K562 (cell line): Measurements from ENCODE around the gene RSBN1L. TPM values are rescaled to one million over a fixed set of nuclear protein-coding genes. Genes with fewer than 3 reads are reported as not detected.

Experiments
- BCLAF1 ChIP-seq, 2 experiments: fragments of 450-650 bp in 1 of 2; IDR thresholded peaks; 2 replicates each; pipeline ENCODE4 v1.6.1; 2011 to 2017; ENCODE audit warnings: low read depth in 2 of 2, antibody characterized with exemption in 1 of 2, borderline replicate concordance in 1 of 2, low read length in 1 of 2, mild to moderate bottlenecking in 1 of 2, mixed read lengths in 1 of 2; ENCODE audit not compliant: control insufficient read depth in 1 of 2
- BRD4 ChIP-seq: fragments of 200-600 bp; sonication (generic); IDR thresholded peaks from 2 replicates; pipeline ENCODE4 v1.6.1; 2017; ENCODE audit warnings: inconsistent platforms
- CHD1 ChIP-seq: fragments of 200-600 bp; sonication (generic); IDR thresholded peaks from one replicate; pipeline ENCODE4 v1.6.1; 2012; ENCODE audit warnings: mild to moderate bottlenecking, moderate library complexity, low read length, inconsistent platforms
- FOXA3 ChIP-seq, 2 experiments: fragments of 450-650 bp in 1 of 2; sonication (generic) in 1 of 2; formaldehyde crosslinking; IDR thresholded peaks in 1 of 2; conservative IDR thresholded peaks in 1 of 2; 2 replicates each; pipeline versions ENCODE4 v1.4.0 to v1.8.0; 2020 to 2022; ENCODE audit warnings: mild to moderate bottlenecking in 2 of 2, missing genetic modification reagents in 1 of 2
- RBBP5 ChIP-seq: fragments of 200-600 bp; sonication (generic); IDR thresholded peaks from 2 replicates; pipeline ENCODE4 v1.6.1; 2012; ENCODE audit warnings: borderline replicate concordance, mild to moderate bottlenecking, low read length, control low read depth, inconsistent platforms; ENCODE audit not compliant: insufficient read depth, poor library complexity, severe bottlenecking
- SNRNP70 ChIP-seq: fragments of 200-400 bp; formaldehyde crosslinking; optimal IDR thresholded peaks from 2 replicates; pipeline ENCODE3; 2017; ENCODE audit warnings: low read depth, low read length
- ZNF224 ChIP-seq: sonication (generic); formaldehyde crosslinking; IDR thresholded peaks from 2 replicates; pipeline ENCODE4 v1.8.0; 2022; ENCODE audit warnings: mild to moderate bottlenecking, missing genetic modification reagents
- ZNF354B ChIP-seq: fragments of 250-450 bp; sonication (Bioruptor Pico); IDR thresholded peaks from 2 replicates; pipeline ENCODE4 v1.4.0; 2020
- ZNF512 ChIP-seq: IDR thresholded peaks from 2 replicates; pipeline ENCODE4 v1.6.1; 2016; ENCODE audit warnings: missing genetic modification characterization, missing compliant biosample characterization
- ZNF699 ChIP-seq: fragments of 250-450 bp; sonication (Bioruptor Pico); IDR thresholded peaks from 2 replicates; pipeline ENCODE4 v1.8.0; 2021; ENCODE audit warnings: mild to moderate bottlenecking, moderate library complexity; ENCODE audit not compliant: insufficient replicate concordance
- polyA plus RNA-seq, 8 experiments: library from polyadenylated mRNA; depleted of rRNA in 4 of 8; stranded (reverse) in 5 of 8; unstranded in 3 of 8; fragments of >200 nt; fragmentation: Nextera tagmentation in 2 of 8; fragmentation: Illumina TruSeq in 1 of 8; extraction: Ambion mirVana in 2 of 8; extraction: Trizol in 1 of 8; gene quantifications; 2 replicates each; pipeline versions ENCODE4 v1.2.1 to v1.2.3, GENCODE V29; 2011 to 2014; ENCODE audit warnings: inconsistent platforms in 1 of 8, missing spikeins in 1 of 8
- total RNA-seq, 7 experiments: library from RNA; depleted of rRNA in 6 of 7; stranded (reverse); fragments of >200 nt in 6 of 7; fragmentation: Illumina TruSeq in 2 of 7; extraction: Trizol in 2 of 7; gene quantifications; 2 replicates each; pipeline versions ENCODE4 v1.2.1 to v1.2.3, GENCODE V29; 2011 to 2021; ENCODE audit warnings: low replicate concordance in 1 of 7
- TF ChIP-seq, protein P1 (sequence below), 2 experiments: IDR thresholded peaks; 2 replicates each; pipeline ENCODE4 v1.6.1; 2012; ENCODE audit warnings: improper control_type of control experiment in 2 of 2, low read depth in 2 of 2, low read length in 2 of 2, borderline replicate concordance in 1 of 2
- TF ChIP-seq, protein P2 (sequence below): fragments of 250-450 bp; sonication (Bioruptor Pico); IDR thresholded peaks from 2 replicates; pipeline ENCODE4 v1.5.0; 2021; ENCODE audit warnings: mild to moderate bottlenecking, moderate library complexity
- TF ChIP-seq, protein P3 (sequence below): sonication (generic); formaldehyde crosslinking; IDR thresholded peaks from 2 replicates; pipeline ENCODE4 v1.9.0; 2022; ENCODE audit warnings: mild to moderate bottlenecking, missing genetic modification reagents

The RSBN1L gene
- total and polyA plus RNA-seq, 9 of the 15 experiments (the other 6 are each of a cell fraction or from before 2014, with no cell fraction given) = 6.2 to 35.2 (median 20.1) TPM

DNA sequence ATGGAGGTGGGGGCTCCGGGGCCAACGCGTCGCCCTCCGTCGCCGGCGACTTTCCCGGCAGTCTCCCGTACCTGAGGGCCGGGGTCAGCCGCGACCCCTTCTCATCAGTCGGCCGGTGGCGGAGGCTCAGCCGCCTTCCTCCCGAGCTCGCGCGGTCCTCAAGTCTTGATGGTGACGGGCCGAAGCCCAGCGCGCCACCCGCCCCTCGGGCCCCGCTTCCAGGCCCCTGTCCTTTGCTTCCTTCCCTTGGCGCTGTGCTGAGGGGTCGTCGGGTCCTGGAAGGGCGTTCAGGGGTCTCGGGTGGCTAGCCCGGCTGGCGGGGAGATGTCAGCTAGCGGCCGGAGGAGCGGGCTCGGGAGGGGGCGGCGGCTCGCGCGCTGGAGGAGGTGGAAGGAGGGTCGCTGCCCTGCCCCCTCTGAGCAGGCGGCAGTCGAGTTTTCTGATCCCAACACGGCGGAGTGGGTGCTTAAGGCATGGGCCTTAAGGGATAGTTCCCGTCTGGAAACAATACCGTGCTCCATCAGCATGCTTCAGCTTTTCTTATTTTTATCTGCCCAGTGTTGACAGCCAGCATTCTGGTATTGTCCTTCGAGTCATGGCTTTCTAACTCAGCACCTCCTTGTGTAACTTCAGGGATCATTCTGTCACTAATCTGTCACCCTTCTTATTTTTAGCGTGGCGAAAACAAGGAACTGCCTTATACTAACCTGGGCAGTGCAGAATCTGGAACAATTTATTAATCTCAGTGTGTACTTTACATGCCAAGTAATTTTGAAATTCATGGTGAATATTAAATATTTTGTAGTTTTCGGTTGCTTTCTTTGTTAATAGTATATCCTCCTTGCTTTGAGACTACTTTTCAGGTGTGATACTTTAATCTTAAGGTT, 103.1 kb downstream of the RSBN1L start (continued):
- TF ChIP-seq BRD4 (0 out of 2 replicates have a peak, but pooled peaks have one; percentile 68), ZNF699 (CRISPR knock-in tag) (no peak), ZNF354B (CRISPR knock-in tag) (no peak), SNRNP70 (peak; percentile 39), ZNF512 (tag) (peak; percentile 57; the same call in 1 of the 2 replicates), RBBP5 (peak; percentile 88), CHD1 (peak; percentile 44), ZNF224 (CRISPR knock-in tag) (no peak), BCLAF1 (IDR thresholded peaks at IDR 0.05; ENCODE audit: borderline replicate concordance in 1 of 2, control insufficient read depth in 1 of 2, low read depth in 2 of 2, low read length in 1 of 2) (no peak), FOXA3 (CRISPR knock-in tag; conservative IDR thresholded peaks at IDR 0.05 in 1 of 2, IDR thresholded peaks at IDR 0.05 in 1 of 2) (peak in 1 of 2 experiments; percentile 18; a peak in 1 of 4 replicates)
- TF ChIP-seq, protein P1, sequence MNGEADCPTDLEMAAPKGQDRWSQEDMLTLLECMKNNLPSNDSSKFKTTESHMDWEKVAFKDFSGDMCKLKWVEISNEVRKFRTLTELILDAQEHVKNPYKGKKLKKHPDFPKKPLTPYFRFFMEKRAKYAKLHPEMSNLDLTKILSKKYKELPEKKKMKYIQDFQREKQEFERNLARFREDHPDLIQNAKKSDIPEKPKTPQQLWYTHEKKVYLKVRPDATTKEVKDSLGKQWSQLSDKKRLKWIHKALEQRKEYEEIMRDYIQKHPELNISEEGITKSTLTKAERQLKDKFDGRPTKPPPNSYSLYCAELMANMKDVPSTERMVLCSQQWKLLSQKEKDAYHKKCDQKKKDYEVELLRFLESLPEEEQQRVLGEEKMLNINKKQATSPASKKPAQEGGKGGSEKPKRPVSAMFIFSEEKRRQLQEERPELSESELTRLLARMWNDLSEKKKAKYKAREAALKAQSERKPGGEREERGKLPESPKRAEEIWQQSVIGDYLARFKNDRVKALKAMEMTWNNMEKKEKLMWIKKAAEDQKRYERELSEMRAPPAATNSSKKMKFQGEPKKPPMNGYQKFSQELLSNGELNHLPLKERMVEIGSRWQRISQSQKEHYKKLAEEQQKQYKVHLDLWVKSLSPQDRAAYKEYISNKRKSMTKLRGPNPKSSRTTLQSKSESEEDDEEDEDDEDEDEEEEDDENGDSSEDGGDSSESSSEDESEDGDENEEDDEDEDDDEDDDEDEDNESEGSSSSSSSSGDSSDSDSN (IDR thresholded peaks at IDR 0.05; ENCODE audit: borderline replicate concordance in 1 of 2, low read depth in 2 of 2, low read length in 2 of 2) = peak in 1 of 2 experiments; percentile 8; a peak in 1 of 4 replicates
- TF ChIP-seq, protein P2, sequence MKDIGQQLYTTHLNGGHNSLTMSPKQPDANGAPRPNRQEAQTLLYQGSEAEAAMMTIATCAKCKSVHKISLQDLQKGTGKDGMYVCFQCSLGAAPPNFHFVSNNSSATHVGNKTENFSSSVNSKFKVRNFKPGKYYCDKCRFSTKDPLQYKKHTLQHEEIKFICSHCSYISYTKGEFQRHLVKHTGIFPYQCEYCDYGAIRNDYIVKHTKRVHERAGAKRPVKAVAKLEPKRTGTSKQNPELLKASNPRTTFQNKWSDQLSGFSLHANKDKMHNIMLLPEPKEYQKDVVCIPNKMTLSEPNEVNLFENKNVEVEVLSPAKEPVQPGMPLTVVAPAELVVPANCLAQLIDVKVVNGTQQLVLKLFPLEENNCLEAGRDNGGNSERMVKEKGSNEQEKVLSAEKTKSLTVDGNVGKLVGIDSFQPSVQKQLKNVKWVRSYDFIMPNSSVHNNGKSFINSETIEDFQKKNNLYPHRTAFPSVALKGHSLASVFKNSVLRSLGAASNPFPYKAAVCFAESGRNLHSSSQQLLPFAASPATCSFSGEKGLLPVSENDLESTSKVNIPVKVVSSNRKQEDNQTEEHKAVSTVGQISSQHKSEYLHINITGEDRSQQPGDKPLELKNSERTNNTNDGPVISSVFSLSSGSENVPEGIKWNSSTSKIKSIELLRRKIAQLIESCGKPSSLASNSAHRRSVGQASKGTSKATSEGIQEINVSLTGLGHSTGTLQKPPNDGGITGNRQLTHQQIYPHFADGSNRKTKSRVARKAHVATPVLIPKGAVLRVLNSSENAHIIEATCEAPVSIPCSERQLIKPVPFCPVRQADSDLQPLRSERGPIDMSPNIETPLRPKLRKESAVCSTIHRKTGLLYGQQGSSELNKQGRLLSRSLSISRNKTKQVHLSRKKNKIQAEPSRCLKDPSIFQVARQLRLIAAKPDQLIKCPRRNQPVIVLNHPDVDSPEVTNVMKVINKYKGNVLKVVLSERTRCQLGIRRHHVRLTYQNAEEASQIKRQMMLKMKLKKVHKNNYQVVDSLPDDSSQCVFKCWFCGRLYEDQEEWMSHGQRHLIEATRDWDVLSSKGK (CRISPR knock-in tag) = no peak
- TF ChIP-seq, protein P3, sequence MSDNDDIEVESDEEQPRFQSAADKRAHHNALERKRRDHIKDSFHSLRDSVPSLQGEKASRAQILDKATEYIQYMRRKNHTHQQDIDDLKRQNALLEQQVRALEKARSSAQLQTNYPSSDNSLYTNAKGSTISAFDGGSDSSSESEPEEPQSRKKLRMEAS (CRISPR knock-in tag) = peak; percentile 30; the same call in 1 of the 2 replicates
